ENCODE measurements around the gene PRTN3.
A peak's percentile ranks its signal among the peaks of the same experiment; 100 is the strongest.

The PRTN3 gene

GRCh38 chr19:798415-799075 lies 42.3 kb upstream of the PRTN3 start:
- peaks cover 55% of the 10 kb centered on the region for H3K36me3 ChIP-seq
- peak overlapping the region; percentile 63 for H3K4me3 ChIP-seq (ENCODE audit: low read depth, low read length)
- no peaks in the 10 kb centered on the region for H3K9me3 ChIP-seq (ENCODE audit: severe bottlenecking)
- H3K27ac ChIP-seq = peak overlapping the region; percentile 95
- DNase-seq = no peak
- TF ChIP-seq CTCF (IDR thresholded peaks at IDR 0.05; ENCODE audit: low read depth, low read length) = no peak
- no peaks in the 10 kb centered on the region for H3K27me3 ChIP-seq (ENCODE audit: insufficient read depth, low read depth, severe bottlenecking)

- H3K36me3 ChIP-seq = peaks cover 63% of the 10 kb centered on the region
- TF ChIP-seq CTCF (IDR thresholded peaks at IDR 0.05; ENCODE audit: low read depth, low read length) = peak; percentile 46
Observed at GRCh38 chr19:799076-799881, 41.5 kb upstream of the PRTN3 start.

GRCh38 chr19:800360-801029 lies 40.3 kb upstream of the PRTN3 start:
- peaks cover 75% of the 10 kb centered on the region for H3K36me3 ChIP-seq
- H3K9me3 ChIP-seq (ENCODE audit: severe bottlenecking) = no peaks in the 10 kb centered on the region
- no peak for DNase-seq
- no peak overlapping the region for H3K27ac ChIP-seq
- no peak for TF ChIP-seq CTCF (IDR thresholded peaks at IDR 0.05; ENCODE audit: low read depth, low read length)
- H3K27me3 ChIP-seq (ENCODE audit: insufficient read depth, low read depth, severe bottlenecking) = no peaks in the 10 kb centered on the region
- no peak overlapping the region for H3K4me3 ChIP-seq (ENCODE audit: low read depth, low read length)

More at GRCh38 chr19:799076-799881, 41.5 kb upstream of the PRTN3 start:
- Histone ChIP-seq H3K9me3 (ENCODE audit: severe bottlenecking) (no peaks in the 10 kb centered on the region), H3K27me3 (ENCODE audit: insufficient read depth, low read depth, severe bottlenecking) (no peaks in the 10 kb centered on the region), H3K4me3 (ENCODE audit: low read depth, low read length) (peak overlapping the region; percentile 63), H3K27ac (peak overlapping the region; percentile 95)
- DNase-seq = no peak

GRCh38 chr19:801030-801860 lies 39.6 kb upstream of the PRTN3 start:
- no peak overlapping the region for H3K27ac ChIP-seq
- no peak overlapping the region for H3K4me3 ChIP-seq (ENCODE audit: low read depth, low read length)
- peaks cover 82% of the 10 kb centered on the region for H3K36me3 ChIP-seq

More at GRCh38 chr19:801030-801860, 39.6 kb upstream of the PRTN3 start:
- H3K27me3 ChIP-seq (ENCODE audit: insufficient read depth, low read depth, severe bottlenecking) = no peaks in the 10 kb centered on the region
- no peaks in the 10 kb centered on the region for H3K9me3 ChIP-seq (ENCODE audit: severe bottlenecking)
- TF ChIP-seq CTCF (IDR thresholded peaks at IDR 0.05; ENCODE audit: low read depth, low read length) = no peak
- DNase-seq = no peak

Data from WERI-Rb-1 (cell line).